Ishikawa (cell line): ENCODE measurements around the gene SPATA32.

Experiments used
- CEBPB ChIP-seq: IDR thresholded peaks from 2 replicates; pipeline ENCODE4 v1.6.1; 2012
- EP300 ChIP-seq: IDR thresholded peaks from 2 replicates; pipeline ENCODE4 v1.6.1; 2012; ENCODE audit warnings: borderline replicate concordance
- FOXM1 ChIP-seq: IDR thresholded peaks from 2 replicates; pipeline ENCODE4 v1.6.1; 2012; ENCODE audit warnings: low read depth, borderline replicate concordance
- MAX ChIP-seq: IDR thresholded peaks from 2 replicates; pipeline ENCODE4 v1.6.1; 2012
- NFIC ChIP-seq: IDR thresholded peaks from 2 replicates; pipeline ENCODE4 v1.6.1; 2012
- RAD21 ChIP-seq: IDR thresholded peaks from 2 replicates; pipeline ENCODE4 v1.6.1; 2012; ENCODE audit warnings: low read depth
- TCF12 ChIP-seq: IDR thresholded peaks from 2 replicates; pipeline ENCODE4 v1.6.1; 2012; ENCODE audit warnings: low read depth
- TEAD4 ChIP-seq: IDR thresholded peaks from 2 replicates; pipeline ENCODE4 v1.6.1; 2012
- TF ChIP-seq, protein P1 (sequence below): IDR thresholded peaks from 2 replicates; pipeline ENCODE4 v1.6.1; 2012

DNA sequence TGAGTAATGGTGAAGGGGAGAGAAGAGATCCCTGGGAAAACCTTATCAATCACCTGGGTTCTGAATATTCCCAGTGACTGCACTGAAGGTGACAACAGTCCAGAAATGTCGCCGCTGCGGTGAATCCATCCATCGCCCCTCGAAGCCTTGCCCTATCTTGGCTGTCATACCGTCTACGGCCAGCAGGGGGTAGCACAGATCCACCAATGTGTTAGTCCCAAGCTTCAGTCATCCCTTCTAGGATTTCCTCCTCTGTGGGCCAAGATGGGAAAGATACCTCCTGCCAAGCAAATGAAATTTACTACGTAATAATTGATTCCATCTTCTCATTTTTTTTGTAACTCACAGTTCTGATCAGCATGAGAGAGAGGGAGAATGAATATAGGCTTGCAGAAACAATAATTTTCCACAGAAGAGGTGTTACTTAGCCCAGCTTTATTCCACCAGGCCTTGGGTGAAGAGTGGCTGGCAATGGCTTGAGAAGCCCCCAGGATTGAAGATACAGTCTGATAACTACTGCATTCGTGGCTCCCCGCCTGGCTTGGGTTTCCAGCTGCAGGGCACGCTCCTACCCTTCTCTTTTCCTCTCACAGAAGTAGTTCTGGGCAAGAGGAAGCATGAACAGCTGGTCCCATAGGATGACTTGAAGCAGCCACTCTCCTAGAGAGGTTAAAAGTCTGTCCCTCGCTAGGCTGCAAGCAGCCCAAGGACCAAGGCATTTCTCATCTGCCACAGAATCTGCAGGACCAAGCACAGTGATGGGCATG, 42.8 kb downstream of the SPATA32 start:
- TF ChIP-seq FOXM1 (no peak), RAD21 (peak; percentile 94), MAX (no peak), EP300 (no peak), NFIC (no peak), TCF12 (no peak), TEAD4 (no peak), CEBPB (no peak)
- TF ChIP-seq, protein P1, sequence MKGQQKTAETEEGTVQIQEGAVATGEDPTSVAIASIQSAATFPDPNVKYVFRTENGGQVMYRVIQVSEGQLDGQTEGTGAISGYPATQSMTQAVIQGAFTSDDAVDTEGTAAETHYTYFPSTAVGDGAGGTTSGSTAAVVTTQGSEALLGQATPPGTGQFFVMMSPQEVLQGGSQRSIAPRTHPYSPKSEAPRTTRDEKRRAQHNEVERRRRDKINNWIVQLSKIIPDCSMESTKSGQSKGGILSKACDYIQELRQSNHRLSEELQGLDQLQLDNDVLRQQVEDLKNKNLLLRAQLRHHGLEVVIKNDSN = no peak
